HEK293 (cell line): Measurements from ENCODE around the gene PPP1R1B.

Source experiments
- CTCF ChIA-PET: fragments of 350-600 bp; formaldehyde crosslinking; extraction: SDS; loops from one replicate; lab custom pipeline; 2021; ENCODE audit warnings: antibody characterized with exemption; lab: Yijun Ruan, JAX
- POLR2A ChIA-PET: fragments of 300-600 bp; formaldehyde crosslinking; extraction: SDS; loops from one replicate; lab custom pipeline; 2020; ENCODE audit warnings: antibody characterized with exemption, inconsistent platforms; lab: Yijun Ruan, JAX
- H3K27ac ChIP-seq: fragments of 200-500 bp; sonication (Bioruptor generic); 2 replicates; pipeline ENCODE4 v1.5.1; 2014; ENCODE audit warnings: low read depth, low read length, control low read depth, inconsistent platforms; ENCODE audit errors: extremely low read depth
- H3K36me3 ChIP-seq, 2 experiments: fragments of 200-500 bp in 1 of 2; sonication (Bioruptor generic) in 1 of 2; 1 replicate in 1 of 2; 2 replicates in 1 of 2; pipeline ENCODE4 v1.5.1; 2014 to 2017; ENCODE audit warnings: inconsistent platforms in 2 of 2, low read length in 2 of 2; ENCODE audit not compliant: control insufficient read depth in 2 of 2, insufficient read depth in 1 of 2
- H3K4me1 ChIP-seq: fragments of 200-500 bp; sonication (Bioruptor generic); 2 replicates; pipeline ENCODE4 v1.5.1; 2014; ENCODE audit warnings: mild to moderate bottlenecking, low read length, inconsistent platforms; ENCODE audit not compliant: control insufficient read depth, insufficient read depth
- H3K4me3 ChIP-seq: 2 replicates; pipeline ENCODE4 v1.5.1; 2011; ENCODE audit warnings: low read depth, mild to moderate bottlenecking, control low read depth, low read length, moderate library complexity
- H3K9me3 ChIP-seq: fragments of 200-500 bp; sonication (Bioruptor generic); 2 replicates; pipeline ENCODE4 v1.5.1; 2014; ENCODE audit warnings: low read depth, low read length, inconsistent platforms; ENCODE audit not compliant: control insufficient read depth, insufficient read depth
- BCL11A ChIP-seq: fragments of 450-650 bp; formaldehyde crosslinking; IDR thresholded peaks from 2 replicates; pipeline ENCODE4 v1.5.1; 2016; ENCODE audit warnings: low read depth, missing biosample characterization, missing genetic modification characterization
- GLIS1 ChIP-seq: fragments of 450-650 bp; formaldehyde crosslinking; IDR thresholded peaks from 2 replicates; pipeline ENCODE4 v1.5.1; 2016; ENCODE audit warnings: missing biosample characterization, missing genetic modification characterization
- GLIS2 ChIP-seq: fragments of 450-650 bp; formaldehyde crosslinking; IDR thresholded peaks from 2 replicates; pipeline ENCODE4 v1.5.1; 2016; ENCODE audit warnings: missing biosample characterization, missing genetic modification characterization
- KLF16 ChIP-seq: fragments of 450-650 bp; formaldehyde crosslinking; IDR thresholded peaks from 2 replicates; pipeline ENCODE4 v1.5.1; 2017; ENCODE audit warnings: missing biosample characterization, missing genetic modification characterization
- KLF8 ChIP-seq: fragments of 450-650 bp; formaldehyde crosslinking; IDR thresholded peaks from 2 replicates; pipeline ENCODE4 v1.5.1; 2016; ENCODE audit warnings: missing biosample characterization, missing genetic modification characterization
- KLF9 ChIP-seq: fragments of 450-650 bp; formaldehyde crosslinking; IDR thresholded peaks from 2 replicates; pipeline ENCODE4 v1.5.1; 2016; ENCODE audit warnings: missing biosample characterization, missing genetic modification characterization, low read depth
- SP3 ChIP-seq: fragments of 450-650 bp; formaldehyde crosslinking; IDR thresholded peaks from 2 replicates; pipeline ENCODE4 v1.5.1; 2016; ENCODE audit warnings: missing biosample characterization, missing genetic modification characterization
- ZBTB8A ChIP-seq: fragments of 450-650 bp; formaldehyde crosslinking; IDR thresholded peaks from 2 replicates; pipeline ENCODE4 v1.5.1; 2016; ENCODE audit warnings: missing biosample characterization, missing genetic modification characterization
- ZNF10 ChIP-seq: fragments of 450-650 bp; formaldehyde crosslinking; IDR thresholded peaks from 2 replicates; pipeline ENCODE4 v1.5.1; 2017; ENCODE audit warnings: missing biosample characterization, missing genetic modification characterization
- ZNF133 ChIP-seq: fragments of 450-650 bp; formaldehyde crosslinking; IDR thresholded peaks from 2 replicates; pipeline ENCODE4 v1.5.1; 2016; ENCODE audit warnings: missing biosample characterization, missing genetic modification characterization
- ZNF211 ChIP-seq: fragments of 450-650 bp; formaldehyde crosslinking; IDR thresholded peaks from 2 replicates; pipeline ENCODE4 v1.5.1; 2016; ENCODE audit warnings: low read depth, missing biosample characterization, missing genetic modification characterization
- ZNF266 ChIP-seq: fragments of 450-650 bp; formaldehyde crosslinking; IDR thresholded peaks from 2 replicates; pipeline ENCODE4 v1.5.1; 2016; ENCODE audit warnings: missing biosample characterization, missing genetic modification characterization, low read depth
- ZNF274 ChIP-seq, 2 experiments: fragments of 200-500 bp in 1 of 2; fragments of 450-650 bp in 1 of 2; sonication (Bioruptor generic) in 1 of 2; formaldehyde crosslinking in 1 of 2; IDR thresholded peaks; 2 replicates each; pipeline versions ENCODE4 v1.5.1 to v1.6.1; 2014 to 2016; ENCODE audit warnings: borderline replicate concordance in 1 of 2, inconsistent platforms in 1 of 2, low read length in 1 of 2, missing biosample characterization in 1 of 2, missing genetic modification characterization in 1 of 2
- ZNF335 ChIP-seq: fragments of 450-650 bp; formaldehyde crosslinking; conservative IDR thresholded peaks from 2 replicates; pipeline ENCODE4 v1.5.1; 2016; ENCODE audit warnings: missing biosample characterization, missing genetic modification characterization
- ZNF596 ChIP-seq: fragments of 450-650 bp; IDR thresholded peaks from 2 replicates; pipeline ENCODE4 v1.5.0; 2018; ENCODE audit warnings: missing biosample characterization, mild to moderate bottlenecking, missing genetic modification characterization, moderate library complexity
- ZNF600 ChIP-seq: fragments of 450-650 bp; formaldehyde crosslinking; IDR thresholded peaks from 2 replicates; pipeline ENCODE4 v1.5.1; 2016; ENCODE audit warnings: missing biosample characterization, missing genetic modification characterization
- ZNF791 ChIP-seq: fragments of 450-650 bp; formaldehyde crosslinking; IDR thresholded peaks from 2 replicates; pipeline ENCODE4 v1.5.1; 2016; ENCODE audit warnings: missing biosample characterization, missing genetic modification characterization
- TF ChIP-seq, protein P1 (sequence below): fragments of 450-650 bp; formaldehyde crosslinking; IDR thresholded peaks from 2 replicates; pipeline ENCODE4 v1.5.1; 2016; ENCODE audit warnings: missing biosample characterization, missing genetic modification characterization
- TF ChIP-seq, protein P2 (sequence below): fragments of 450-650 bp; formaldehyde crosslinking; IDR thresholded peaks from 2 replicates; pipeline ENCODE4 v1.5.1; 2016; ENCODE audit warnings: missing biosample characterization, missing genetic modification characterization
- TF ChIP-seq, protein P3 (sequence below): fragments of 450-650 bp; formaldehyde crosslinking; IDR thresholded peaks from 2 replicates; pipeline ENCODE4 v1.5.1; 2016; ENCODE audit warnings: missing biosample characterization, missing genetic modification characterization
- TF ChIP-seq, protein P4 (sequence below): fragments of 450-650 bp; IDR thresholded peaks from 2 replicates; pipeline ENCODE4 v1.5.1; 2018; ENCODE audit warnings: missing biosample characterization, missing genetic modification characterization
- TF ChIP-seq, protein P5 (sequence below): fragments of 450-650 bp; formaldehyde crosslinking; IDR thresholded peaks from 2 replicates; pipeline ENCODE4 v1.5.1; 2016; ENCODE audit warnings: missing biosample characterization, missing genetic modification characterization
- TF ChIP-seq, protein P6 (sequence below): fragments of 450-650 bp; formaldehyde crosslinking; IDR thresholded peaks from 2 replicates; pipeline ENCODE4 v1.5.1; 2016; ENCODE audit warnings: missing biosample characterization, missing genetic modification characterization
- TF ChIP-seq, protein P7 (sequence below): IDR thresholded peaks from 2 replicates; pipeline ENCODE4 v1.6.1; 2011; ENCODE audit warnings: mild to moderate bottlenecking, low read depth, low read length, borderline replicate concordance

Gene PPP1R1B

DNA sequence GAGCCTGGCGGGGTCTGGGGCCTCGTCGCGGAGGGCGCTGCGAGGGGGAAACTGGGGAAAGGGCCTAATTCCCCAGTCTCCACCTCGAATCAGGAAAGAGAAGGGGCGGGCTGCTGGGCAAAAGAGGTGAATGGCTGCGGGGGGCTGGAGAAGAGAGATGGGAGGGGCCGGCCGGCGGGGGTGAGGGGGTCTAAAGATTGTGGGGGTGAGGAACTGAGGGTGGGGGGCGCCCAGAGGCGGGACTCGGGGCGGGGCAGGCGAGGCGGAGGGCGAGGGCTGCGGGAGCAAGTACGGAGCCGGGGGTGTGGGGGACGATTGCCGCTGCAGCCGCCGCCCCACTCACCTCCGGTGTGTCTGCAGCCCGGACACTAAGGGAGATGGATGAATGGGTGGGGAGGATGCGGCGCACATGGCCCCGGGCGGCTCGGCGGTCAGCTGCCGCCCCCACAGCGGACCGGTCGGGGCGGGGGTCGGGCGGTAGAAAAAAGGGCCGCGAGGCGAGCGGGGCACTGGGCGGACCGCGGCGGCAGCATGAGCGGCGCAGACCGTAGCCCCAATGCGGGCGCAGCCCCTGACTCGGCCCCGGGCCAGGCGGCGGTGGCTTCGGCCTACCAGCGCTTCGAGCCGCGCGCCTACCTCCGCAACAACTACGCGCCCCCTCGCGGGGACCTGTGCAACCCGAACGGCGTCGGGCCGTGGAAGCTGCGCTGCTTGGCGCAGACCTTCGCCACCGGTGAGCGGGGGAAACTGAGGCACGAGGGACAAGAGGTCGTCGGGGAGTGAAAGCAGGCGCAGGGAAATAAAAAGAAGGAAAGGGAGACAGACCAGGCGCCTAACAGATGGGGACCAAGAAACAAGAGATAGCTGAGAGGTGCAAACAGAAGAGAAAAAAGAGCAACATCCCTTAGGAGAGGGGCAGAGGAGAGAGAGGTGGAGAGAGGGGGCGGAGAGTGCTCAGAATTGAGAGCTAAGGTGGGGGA lies 41.5 kb downstream of the PPP1R1B start, which contains the start of gene PNMT:
Gene PNMT (plus strand): TSS at position 509 of the 980 bp plus-strand sequence. CDS start 23 bp downstream, at position 532.
- peaks cover 8% of the 10 kb centered on the region for H3K4me1 ChIP-seq
- ChIA-PET POLR2A (interaction anchor here (0.6 to 4.0 kb wide), 4 partner anchors 25 to 62 kb away, joined by 3 to 17 read pairs (median 7); partner anchors contain the start of genes ERBB2 and MIEN1), CTCF (interaction anchor here (0.6 to 11.6 kb wide), 21 partner anchors 8 to 550 kb away, joined by 3 to 168 read pairs (median 5); partner anchors contain the start of genes MIEN1 and PPP1R1B)
- H3K4me3 ChIP-seq: peak within 1 kb of the TSS; percentile 34
- H3K36me3 ChIP-seq: no peaks in the 10 kb centered on the region
- H3K27ac ChIP-seq: peak within 1 kb of the TSS; percentile 69; the same call in 1 of the 2 replicates
- H3K9me3 ChIP-seq: no peaks in the 10 kb centered on the region
- TF ChIP-seq KLF8 (tag by site-specific recombination) (peak; percentile 63), ZBTB8A (tag by site-specific recombination) (peak; percentile 98), KLF16 (tag by site-specific recombination) (peak; percentile 39; the same call in 1 of the 2 replicates), ZNF791 (tag by site-specific recombination) (no peak), GLIS1 (tag by site-specific recombination) (peak; percentile 12), ZNF596 (tag by site-specific recombination) (peak; percentile 64; the same call in 1 of the 2 replicates), ZNF211 (tag by site-specific recombination) (no peak), ZNF266 (tag by site-specific recombination) (no peak), ZNF600 (tag by site-specific recombination) (peak; percentile 89), ZNF133 (no peak), ZNF335 (tag by site-specific recombination) (peak; percentile 38), ZNF274 (IDR thresholded peaks at IDR 0.05; ENCODE audit: low read length) (no peak), ZNF274 (tag by site-specific recombination; IDR thresholded peaks at IDR 0.05; ENCODE audit: borderline replicate concordance) (no peak), SP3 (tag by site-specific recombination) (0 out of 2 replicates have a peak, but pooled peaks have one; percentile 11), KLF9 (tag by site-specific recombination) (peak; percentile 23; the same call in 1 of the 2 replicates), ZNF10 (tag by site-specific recombination) (no peak), BCL11A (tag by site-specific recombination) (0 out of 2 replicates have a peak, but pooled peaks have one; percentile 44), GLIS2 (tag by site-specific recombination) (peak; percentile 70; the same call in 1 of the 2 replicates)
- TF ChIP-seq, protein P1, sequence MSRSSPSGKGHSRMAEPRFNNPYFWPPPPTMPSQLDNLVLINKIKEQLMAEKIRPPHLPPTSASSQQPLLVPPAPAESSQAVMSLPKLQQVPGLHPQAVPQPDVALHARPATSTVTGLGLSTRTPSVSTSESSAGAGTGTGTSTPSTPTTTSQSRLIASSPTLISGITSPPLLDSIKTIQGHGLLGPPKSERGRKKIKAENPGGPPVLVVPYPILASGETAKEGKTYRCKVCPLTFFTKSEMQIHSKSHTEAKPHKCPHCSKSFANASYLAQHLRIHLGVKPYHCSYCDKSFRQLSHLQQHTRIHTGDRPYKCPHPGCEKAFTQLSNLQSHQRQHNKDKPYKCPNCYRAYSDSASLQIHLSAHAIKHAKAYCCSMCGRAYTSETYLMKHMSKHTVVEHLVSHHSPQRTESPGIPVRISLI (tag by site-specific recombination): no peak
- TF ChIP-seq, protein P2, sequence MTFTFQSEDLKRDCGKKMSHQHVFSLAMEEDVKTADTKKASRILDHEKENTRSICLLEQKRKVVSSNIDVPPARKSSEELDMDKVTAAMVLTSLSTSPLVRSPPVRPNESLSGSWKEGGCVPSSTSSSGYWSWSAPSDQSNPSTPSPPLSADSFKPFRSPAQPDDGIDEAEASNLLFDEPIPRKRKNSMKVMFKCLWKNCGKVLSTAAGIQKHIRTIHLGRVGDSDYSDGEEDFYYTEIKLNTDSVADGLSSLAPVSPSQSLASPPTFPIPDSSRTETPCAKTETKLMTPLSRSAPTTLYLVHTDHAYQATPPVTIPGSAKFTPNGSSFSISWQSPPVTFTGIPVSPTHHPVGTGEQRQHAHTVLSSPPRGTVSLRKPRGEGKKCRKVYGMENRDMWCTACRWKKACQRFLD (tag by site-specific recombination): no peak
- TF ChIP-seq, protein P3, sequence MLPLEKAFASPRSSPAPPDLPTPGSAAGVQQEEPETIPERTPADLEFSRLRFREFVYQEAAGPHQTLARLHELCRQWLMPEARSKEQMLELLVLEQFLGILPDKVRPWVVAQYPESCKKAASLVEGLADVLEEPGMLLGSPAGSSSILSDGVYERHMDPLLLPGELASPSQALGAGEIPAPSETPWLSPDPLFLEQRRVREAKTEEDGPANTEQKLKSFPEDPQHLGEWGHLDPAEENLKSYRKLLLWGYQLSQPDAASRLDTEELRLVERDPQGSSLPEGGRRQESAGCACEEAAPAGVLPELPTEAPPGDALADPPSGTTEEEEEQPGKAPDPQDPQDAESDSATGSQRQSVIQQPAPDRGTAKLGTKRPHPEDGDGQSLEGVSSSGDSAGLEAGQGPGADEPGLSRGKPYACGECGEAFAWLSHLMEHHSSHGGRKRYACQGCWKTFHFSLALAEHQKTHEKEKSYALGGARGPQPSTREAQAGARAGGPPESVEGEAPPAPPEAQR (tag by site-specific recombination): no peak
- TF ChIP-seq, protein P4, sequence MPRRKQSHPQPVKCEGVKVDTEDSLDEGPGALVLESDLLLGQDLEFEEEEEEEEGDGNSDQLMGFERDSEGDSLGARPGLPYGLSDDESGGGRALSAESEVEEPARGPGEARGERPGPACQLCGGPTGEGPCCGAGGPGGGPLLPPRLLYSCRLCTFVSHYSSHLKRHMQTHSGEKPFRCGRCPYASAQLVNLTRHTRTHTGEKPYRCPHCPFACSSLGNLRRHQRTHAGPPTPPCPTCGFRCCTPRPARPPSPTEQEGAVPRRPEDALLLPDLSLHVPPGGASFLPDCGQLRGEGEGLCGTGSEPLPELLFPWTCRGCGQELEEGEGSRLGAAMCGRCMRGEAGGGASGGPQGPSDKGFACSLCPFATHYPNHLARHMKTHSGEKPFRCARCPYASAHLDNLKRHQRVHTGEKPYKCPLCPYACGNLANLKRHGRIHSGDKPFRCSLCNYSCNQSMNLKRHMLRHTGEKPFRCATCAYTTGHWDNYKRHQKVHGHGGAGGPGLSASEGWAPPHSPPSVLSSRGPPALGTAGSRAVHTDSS: no peak
- TF ChIP-seq, protein P5, sequence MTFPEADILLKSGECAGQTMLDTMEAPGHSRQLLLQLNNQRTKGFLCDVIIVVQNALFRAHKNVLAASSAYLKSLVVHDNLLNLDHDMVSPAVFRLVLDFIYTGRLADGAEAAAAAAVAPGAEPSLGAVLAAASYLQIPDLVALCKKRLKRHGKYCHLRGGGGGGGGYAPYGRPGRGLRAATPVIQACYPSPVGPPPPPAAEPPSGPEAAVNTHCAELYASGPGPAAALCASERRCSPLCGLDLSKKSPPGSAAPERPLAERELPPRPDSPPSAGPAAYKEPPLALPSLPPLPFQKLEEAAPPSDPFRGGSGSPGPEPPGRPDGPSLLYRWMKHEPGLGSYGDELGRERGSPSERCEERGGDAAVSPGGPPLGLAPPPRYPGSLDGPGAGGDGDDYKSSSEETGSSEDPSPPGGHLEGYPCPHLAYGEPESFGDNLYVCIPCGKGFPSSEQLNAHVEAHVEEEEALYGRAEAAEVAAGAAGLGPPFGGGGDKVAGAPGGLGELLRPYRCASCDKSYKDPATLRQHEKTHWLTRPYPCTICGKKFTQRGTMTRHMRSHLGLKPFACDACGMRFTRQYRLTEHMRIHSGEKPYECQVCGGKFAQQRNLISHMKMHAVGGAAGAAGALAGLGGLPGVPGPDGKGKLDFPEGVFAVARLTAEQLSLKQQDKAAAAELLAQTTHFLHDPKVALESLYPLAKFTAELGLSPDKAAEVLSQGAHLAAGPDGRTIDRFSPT (tag by site-specific recombination): peak; percentile 51; the same call in 1 of the 2 replicates
- TF ChIP-seq, protein P6, sequence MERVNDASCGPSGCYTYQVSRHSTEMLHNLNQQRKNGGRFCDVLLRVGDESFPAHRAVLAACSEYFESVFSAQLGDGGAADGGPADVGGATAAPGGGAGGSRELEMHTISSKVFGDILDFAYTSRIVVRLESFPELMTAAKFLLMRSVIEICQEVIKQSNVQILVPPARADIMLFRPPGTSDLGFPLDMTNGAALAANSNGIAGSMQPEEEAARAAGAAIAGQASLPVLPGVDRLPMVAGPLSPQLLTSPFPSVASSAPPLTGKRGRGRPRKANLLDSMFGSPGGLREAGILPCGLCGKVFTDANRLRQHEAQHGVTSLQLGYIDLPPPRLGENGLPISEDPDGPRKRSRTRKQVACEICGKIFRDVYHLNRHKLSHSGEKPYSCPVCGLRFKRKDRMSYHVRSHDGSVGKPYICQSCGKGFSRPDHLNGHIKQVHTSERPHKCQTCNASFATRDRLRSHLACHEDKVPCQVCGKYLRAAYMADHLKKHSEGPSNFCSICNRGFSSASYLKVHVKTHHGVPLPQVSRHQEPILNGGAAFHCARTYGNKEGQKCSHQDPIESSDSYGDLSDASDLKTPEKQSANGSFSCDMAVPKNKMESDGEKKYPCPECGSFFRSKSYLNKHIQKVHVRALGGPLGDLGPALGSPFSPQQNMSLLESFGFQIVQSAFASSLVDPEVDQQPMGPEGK (tag by site-specific recombination): peak; percentile 50; the same call in 1 of the 2 replicates
- TF ChIP-seq, protein P7, sequence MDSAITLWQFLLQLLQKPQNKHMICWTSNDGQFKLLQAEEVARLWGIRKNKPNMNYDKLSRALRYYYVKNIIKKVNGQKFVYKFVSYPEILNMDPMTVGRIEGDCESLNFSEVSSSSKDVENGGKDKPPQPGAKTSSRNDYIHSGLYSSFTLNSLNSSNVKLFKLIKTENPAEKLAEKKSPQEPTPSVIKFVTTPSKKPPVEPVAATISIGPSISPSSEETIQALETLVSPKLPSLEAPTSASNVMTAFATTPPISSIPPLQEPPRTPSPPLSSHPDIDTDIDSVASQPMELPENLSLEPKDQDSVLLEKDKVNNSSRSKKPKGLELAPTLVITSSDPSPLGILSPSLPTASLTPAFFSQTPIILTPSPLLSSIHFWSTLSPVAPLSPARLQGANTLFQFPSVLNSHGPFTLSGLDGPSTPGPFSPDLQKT: no peak
